DND-41 (cell line): ENCODE results near the gene THSD4.

Experiments used
- CTCF ChIP-seq: IDR thresholded peaks from 2 replicates; pipeline ENCODE4 v1.5.1; 2012; ENCODE audit warnings: borderline replicate concordance, low read length, moderate library complexity, mild to moderate bottlenecking; ENCODE audit not compliant: poor library complexity, severe bottlenecking; ENCODE audit errors: extremely low read depth
- EZH2 ChIP-seq: IDR thresholded peaks from 3 replicates; pipeline ENCODE4 v1.6.1; 2012; ENCODE audit warnings: borderline replicate concordance, low read depth, mild to moderate bottlenecking, moderate library complexity, low read length, inconsistent platforms; ENCODE audit not compliant: severe bottlenecking

- no peak for TF ChIP-seq CTCF
- TF ChIP-seq EZH2: no peak
These were observed 14.4 kb downstream of the THSD4 start for GRCh38 chr15:71129669-71130068.
